ENCODE measurements around the gene ELL2. TPM values are rescaled to one million over a fixed set of nuclear protein-coding genes. Genes with fewer than 3 reads are reported as not detected.

ELL2 gene
- total RNA-seq, 1 donor from 2014 or later: 118 TPM

- no peaks in the 10 kb centered on the region for H3K9me3 Mint-ChIP-seq (ENCODE audit: unreplicated experiment)
- Histone ChIP-seq H3K9ac (ENCODE audit: low read length) (no peak overlapping the region), H3K27ac (ENCODE audit: low read depth, low read length) (no peak overlapping the region), H2AFZ (ENCODE audit: low read depth, low read length) (no peak overlapping the region), H4K20me1 (ENCODE audit: insufficient read depth, low read length) (no peaks in the 10 kb centered on the region), H3K4me2 (ENCODE audit: low read length) (peak overlapping the region; percentile 6), H3K9me3 (ENCODE audit: insufficient read depth, low read depth, low read length) (no peaks in the 10 kb centered on the region), H3K4me1 (ENCODE audit: insufficient read depth, low read length) (no peaks in the 10 kb centered on the region), H3K4me3 (ENCODE audit: insufficient read depth, low read depth, low read length) (no peak overlapping the region), H3K36me3 (ENCODE audit: insufficient read depth, low read length) (peaks cover 62% of the 10 kb centered on the region), H3K27me3 (ENCODE audit: insufficient read depth, low read length) (no peaks in the 10 kb centered on the region), H3K79me2 (ENCODE audit: insufficient read depth, low read length) (peaks cover 2% of the 10 kb centered on the region)
- no peaks in the 10 kb centered on the region for H3K27me3 Mint-ChIP-seq (ENCODE audit: low read depth, unreplicated experiment)
- peak; percentile 74 for DNase-seq (ENCODE audit: low read depth)
- no peak for FAIRE-seq
- peaks cover 23% of the 10 kb centered on the region for H3K36me3 Mint-ChIP-seq (ENCODE audit: low read depth, unreplicated experiment)
- H3K4me1 Mint-ChIP-seq (ENCODE audit: low read depth, unreplicated experiment): peaks cover 20% of the 10 kb centered on the region
- TF ChIP-seq, protein P1, sequence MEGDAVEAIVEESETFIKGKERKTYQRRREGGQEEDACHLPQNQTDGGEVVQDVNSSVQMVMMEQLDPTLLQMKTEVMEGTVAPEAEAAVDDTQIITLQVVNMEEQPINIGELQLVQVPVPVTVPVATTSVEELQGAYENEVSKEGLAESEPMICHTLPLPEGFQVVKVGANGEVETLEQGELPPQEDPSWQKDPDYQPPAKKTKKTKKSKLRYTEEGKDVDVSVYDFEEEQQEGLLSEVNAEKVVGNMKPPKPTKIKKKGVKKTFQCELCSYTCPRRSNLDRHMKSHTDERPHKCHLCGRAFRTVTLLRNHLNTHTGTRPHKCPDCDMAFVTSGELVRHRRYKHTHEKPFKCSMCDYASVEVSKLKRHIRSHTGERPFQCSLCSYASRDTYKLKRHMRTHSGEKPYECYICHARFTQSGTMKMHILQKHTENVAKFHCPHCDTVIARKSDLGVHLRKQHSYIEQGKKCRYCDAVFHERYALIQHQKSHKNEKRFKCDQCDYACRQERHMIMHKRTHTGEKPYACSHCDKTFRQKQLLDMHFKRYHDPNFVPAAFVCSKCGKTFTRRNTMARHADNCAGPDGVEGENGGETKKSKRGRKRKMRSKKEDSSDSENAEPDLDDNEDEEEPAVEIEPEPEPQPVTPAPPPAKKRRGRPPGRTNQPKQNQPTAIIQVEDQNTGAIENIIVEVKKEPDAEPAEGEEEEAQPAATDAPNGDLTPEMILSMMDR (IDR thresholded peaks at IDR 0.05; ENCODE audit: insufficient read depth, low read depth, low read length): no peak
- no peak for TF ChIP-seq EZH2 (IDR thresholded peaks at IDR 0.05; ENCODE audit: insufficient read depth, low read length)
- no peak overlapping the region for H3K4me3 Mint-ChIP-seq (ENCODE audit: unreplicated experiment)
- H3K27ac Mint-ChIP-seq (ENCODE audit: unreplicated experiment): no peak overlapping the region
Measured at GRCh38 chr5:95895771-95896170, 65.9 kb downstream of the ELL2 start.

GRCh38 chr5:95895251-95895650, 66.4 kb downstream of the ELL2 start:
- no peak overlapping the region for H3K9ac ChIP-seq (ENCODE audit: low read length)
- H3K9me3 ChIP-seq (ENCODE audit: insufficient read depth, low read depth, low read length): no peaks in the 10 kb centered on the region
- H3K4me2 ChIP-seq (ENCODE audit: low read length): no peak overlapping the region
- H3K27ac ChIP-seq (ENCODE audit: low read depth, low read length): no peak overlapping the region
- no peaks in the 10 kb centered on the region for H3K27me3 ChIP-seq (ENCODE audit: insufficient read depth, low read length)
- no peak overlapping the region for H3K27ac Mint-ChIP-seq (ENCODE audit: unreplicated experiment)
- peaks cover 23% of the 10 kb centered on the region for H3K36me3 Mint-ChIP-seq (ENCODE audit: low read depth, unreplicated experiment)
- FAIRE-seq (no peak), DNase-seq (ENCODE audit: low read depth) (no peak)
- no peak overlapping the region for H3K4me3 Mint-ChIP-seq (ENCODE audit: unreplicated experiment)
- H3K9me3 Mint-ChIP-seq (ENCODE audit: unreplicated experiment): no peaks in the 10 kb centered on the region
- H2AFZ ChIP-seq (ENCODE audit: low read depth, low read length): no peak overlapping the region
- H3K4me1 ChIP-seq (ENCODE audit: insufficient read depth, low read length): no peaks in the 10 kb centered on the region
- H3K4me1 Mint-ChIP-seq (ENCODE audit: low read depth, unreplicated experiment): peaks cover 17% of the 10 kb centered on the region
- H3K27me3 Mint-ChIP-seq (ENCODE audit: low read depth, unreplicated experiment): no peaks in the 10 kb centered on the region
- H3K4me3 ChIP-seq (ENCODE audit: insufficient read depth, low read depth, low read length): no peak overlapping the region
- TF ChIP-seq, protein P1 (IDR thresholded peaks at IDR 0.05; ENCODE audit: insufficient read depth, low read depth, low read length): no peak
- TF ChIP-seq EZH2 (IDR thresholded peaks at IDR 0.05; ENCODE audit: insufficient read depth, low read length): no peak
- peaks cover 64% of the 10 kb centered on the region for H3K36me3 ChIP-seq (ENCODE audit: insufficient read depth, low read length)
- peaks cover 2% of the 10 kb centered on the region for H3K79me2 ChIP-seq (ENCODE audit: insufficient read depth, low read length)
- no peaks in the 10 kb centered on the region for H4K20me1 ChIP-seq (ENCODE audit: insufficient read depth, low read length)

DNA sequence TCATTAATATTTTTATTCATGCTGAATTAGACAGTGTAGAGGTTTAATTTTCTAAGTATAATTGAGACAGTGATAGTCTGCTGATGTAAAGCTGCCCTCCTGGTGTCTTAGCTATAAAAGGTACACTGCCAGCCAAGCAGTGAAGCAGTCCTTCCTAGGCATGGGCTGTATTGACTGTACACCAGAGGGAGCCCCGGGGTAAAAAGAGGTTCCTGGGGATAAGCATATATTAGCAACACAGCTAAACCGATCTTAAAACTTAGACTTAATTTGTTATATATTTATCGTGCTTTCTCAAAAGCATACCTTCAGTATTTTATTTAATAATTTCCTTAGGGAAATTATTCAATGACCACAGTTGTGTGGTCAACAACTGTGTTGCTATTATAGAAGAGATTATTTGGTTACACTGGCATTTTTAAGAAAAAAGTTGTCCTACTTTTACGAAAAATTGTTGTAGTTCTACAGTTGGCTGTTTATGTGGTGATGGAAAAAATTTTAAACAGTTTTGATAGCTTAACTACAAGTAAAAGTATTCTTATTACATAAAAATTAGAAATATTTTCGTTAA, 68.8 kb downstream of the ELL2 start:
- Histone ChIP-seq H4K20me1 (ENCODE audit: insufficient read depth, low read length) (no peaks in the 10 kb centered on the region), H3K9ac (ENCODE audit: low read length) (no peak overlapping the region), H3K9me3 (ENCODE audit: insufficient read depth, low read depth, low read length) (no peaks in the 10 kb centered on the region), H3K27ac (ENCODE audit: low read depth, low read length) (no peak overlapping the region), H3K4me3 (ENCODE audit: insufficient read depth, low read depth, low read length) (no peak overlapping the region), H3K4me2 (ENCODE audit: low read length) (no peak overlapping the region), H3K4me1 (ENCODE audit: insufficient read depth, low read length) (no peaks in the 10 kb centered on the region), H2AFZ (ENCODE audit: low read depth, low read length) (no peak overlapping the region), H3K36me3 (ENCODE audit: insufficient read depth, low read length) (peaks cover 50% of the 10 kb centered on the region), H3K79me2 (ENCODE audit: insufficient read depth, low read length) (no peaks in the 10 kb centered on the region), H3K27me3 (ENCODE audit: insufficient read depth, low read length) (no peaks in the 10 kb centered on the region)
- TF ChIP-seq EZH2 (IDR thresholded peaks at IDR 0.05; ENCODE audit: insufficient read depth, low read length): no peak
- TF ChIP-seq, protein P1 (IDR thresholded peaks at IDR 0.05; ENCODE audit: insufficient read depth, low read depth, low read length): peak; percentile 43
- peaks cover 19% of the 10 kb centered on the region for H3K36me3 Mint-ChIP-seq (ENCODE audit: low read depth, unreplicated experiment)
- no peaks in the 10 kb centered on the region for H3K9me3 Mint-ChIP-seq (ENCODE audit: unreplicated experiment)
- FAIRE-seq (no peak), DNase-seq (ENCODE audit: low read depth) (no peak)
- H3K27ac Mint-ChIP-seq (ENCODE audit: unreplicated experiment): no peak overlapping the region
- peaks cover 10% of the 10 kb centered on the region for H3K4me1 Mint-ChIP-seq (ENCODE audit: low read depth, unreplicated experiment)
- H3K4me3 Mint-ChIP-seq (ENCODE audit: unreplicated experiment): no peak overlapping the region
- no peaks in the 10 kb centered on the region for H3K27me3 Mint-ChIP-seq (ENCODE audit: low read depth, unreplicated experiment)

All from astrocyte (in vitro differentiated cells and primary cell).